ENCODE data around the gene CDH4. TPM values are rescaled to one million over a fixed set of nuclear protein-coding genes. Genes with fewer than 3 reads are reported as not detected.

The CDH4 gene
- total and polyA plus RNA-seq, 2 of the 13 experiments (the other 11 are each of a cell fraction or from before 2014, with no cell fraction given), result not detected

DNA sequence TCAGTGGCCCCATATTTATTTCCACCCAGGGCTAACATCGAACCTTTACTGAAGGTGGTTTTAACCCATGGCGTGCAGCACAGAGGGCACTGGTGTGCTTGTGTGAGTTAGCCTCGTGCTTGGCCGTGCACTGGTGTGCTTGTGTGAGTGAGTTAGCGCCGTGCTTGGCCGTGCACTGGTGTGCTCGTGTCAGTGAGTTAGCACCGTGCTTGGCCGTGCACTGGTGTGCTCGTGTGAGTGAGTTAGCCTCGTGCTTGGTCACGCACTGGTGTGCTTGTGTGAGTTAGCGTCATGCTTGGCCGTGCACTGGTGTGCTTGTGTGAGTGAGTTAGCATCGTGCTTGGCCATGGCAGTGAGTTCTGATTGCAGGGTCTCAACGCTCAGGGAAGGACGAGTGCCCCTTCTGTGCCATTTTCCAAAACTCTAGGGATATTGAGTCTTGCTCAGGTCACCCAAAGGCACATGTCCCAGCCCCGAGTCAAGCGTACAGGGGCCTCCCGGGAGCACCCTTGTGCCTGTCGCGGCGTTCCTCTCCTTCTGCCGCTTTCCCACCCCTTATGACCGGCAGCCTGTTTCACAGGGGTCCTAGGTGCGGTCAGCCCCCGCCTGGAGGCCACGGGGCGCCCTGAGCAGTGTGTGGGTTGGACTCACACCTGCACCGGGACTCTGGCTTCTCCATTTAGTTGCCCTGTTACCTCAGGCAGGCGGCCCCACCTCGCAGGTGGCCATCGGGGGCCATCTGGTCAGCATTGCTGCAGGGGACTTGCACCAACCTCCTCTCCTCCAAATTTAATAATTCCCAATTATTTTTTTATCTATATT lies 399.1 kb downstream of the CDH4 start:
- Histone ChIP-seq H3K79me2 (ENCODE audit: insufficient read depth, low read length) (no peaks in the 10 kb centered on the region), H3K27me3 (ENCODE audit: control insufficient read depth in 1 of 2, insufficient read depth in 2 of 2, low read length in 2 of 2) (peaks cover 14 to 73% of the 10 kb centered on the region in 2 experiments), H4K20me1 (ENCODE audit: insufficient read depth, low read length) (no peaks in the 10 kb centered on the region; the same call in 1 of the 2 replicates), H3K36me3 (replicated peaks in 1 of 2; ENCODE audit: control insufficient read depth in 1 of 2, insufficient read depth in 2 of 2, low read length in 2 of 2) (no peaks in the 10 kb centered on the region), H2AFZ (ENCODE audit: low read length) (no peak overlapping the region), H3K9ac (ENCODE audit: insufficient read depth, low read depth, low read length) (no peak overlapping the region), H3K27ac (ENCODE audit: extremely low read length, insufficient read depth, low read length) (no peak overlapping the region), H3K4me1 (ENCODE audit: insufficient read depth, low read length) (no peaks in the 10 kb centered on the region), H3K4me3 (replicated peaks in 1 of 3; ENCODE audit: insufficient read depth in 1 of 3, low read depth in 2 of 3, low read length in 3 of 3) (no peak overlapping the region), H3K4me2 (ENCODE audit: low read depth, low read length) (no peak overlapping the region), H3K9me3 (ENCODE audit: low read length) (no peaks in the 10 kb centered on the region)
- intact Hi-C loops (cut with micrococcal nuclease; ENCODE audit: unreplicated experiment) (no loop called here), in situ Hi-C loops (cut with HindIII; ENCODE audit: extremely low pct_ligation_motif_present, low pct_unique_long_range_greater_than_20kb) (no loop called here)
- DNase-seq (ENCODE audit: low spot score) (no peak), ATAC-seq (no peak), FAIRE-seq (no peak)
- TF ChIP-seq TSC22D2 (CRISPR knock-in tag; IDR thresholded peaks at IDR 0.05; ENCODE audit: borderline replicate concordance) (no peak), ZBTB37 (CRISPR knock-in tag; IDR thresholded peaks at IDR 0.05) (no peak), ZNF709 (CRISPR knock-in tag; IDR thresholded peaks at IDR 0.05) (no peak), HIVEP1 (CRISPR knock-in tag; IDR thresholded peaks at IDR 0.05) (no peak), KDM4B (CRISPR knock-in tag; IDR thresholded peaks at IDR 0.05) (no peak), MAF1 (CRISPR knock-in tag; IDR thresholded peaks at IDR 0.05; ENCODE audit: borderline replicate concordance) (no peak), MTF1 (CRISPR knock-in tag; IDR thresholded peaks at IDR 0.05) (no peak), ARNTL (CRISPR knock-in tag; IDR thresholded peaks at IDR 0.05) (no peak), ZNF577 (CRISPR knock-in tag; IDR thresholded peaks at IDR 0.05; ENCODE audit: borderline replicate concordance, low read depth) (no peak)
- WGBS (ENCODE audit: low lambda C conversion rate), result 21% methylated on average over 27 of the region's 34 CpGs
- CTCF ChIA-PET (ENCODE audit: low intra/inter-chr PET ratio, low total read pairs), result no interaction called here
- POLR2A ChIA-PET, result no interaction called here
- no TSS peak for BruUV-seq (replicated peaks)

Data from HepG2 (cell line).